Stomach smooth muscle (tissue), 2 donors: ENCODE measurements around the gene AKAP13.
"Not testable (repeated sequence)": the region's sequence is repeated elsewhere in the genome, so short reads cannot be mapped to it uniquely, and the experiment has no call there.

Experiments used
- H3K27ac ChIP-seq: one replicate; pipeline ENCODE4 v1.7.0; 2013; ENCODE audit warnings: mild to moderate bottlenecking, low read length, inconsistent platforms
- H3K27me3 ChIP-seq, 2 donors: one replicate each; pipeline ENCODE4 v1.7.0; 2013; ENCODE audit warnings: low read length in 2 of 2; ENCODE audit not compliant: insufficient read depth in 2 of 2, control insufficient read depth in 1 of 2
- H3K36me3 ChIP-seq, 2 donors: one replicate each; pipeline ENCODE4 v1.7.0; 2013; ENCODE audit warnings: low read length in 2 of 2; ENCODE audit not compliant: control insufficient read depth in 2 of 2, insufficient read depth in 2 of 2
- H3K4me1 ChIP-seq: one replicate; pipeline ENCODE4 v1.7.0; 2013; ENCODE audit warnings: low read length; ENCODE audit not compliant: control insufficient read depth, insufficient read depth
- H3K4me3 ChIP-seq, 2 donors: one replicate each; pipeline ENCODE4 v1.7.0; 2013; ENCODE audit warnings: low read length in 2 of 2
- H3K9ac ChIP-seq, 2 donors: one replicate each; pipeline ENCODE4 v1.7.0; 2013; ENCODE audit warnings: low read length in 2 of 2, mild to moderate bottlenecking in 1 of 2
- H3K9me3 ChIP-seq, 2 donors: one replicate each; pipeline ENCODE4 v1.7.0; 2013; ENCODE audit warnings: low read length in 2 of 2; ENCODE audit not compliant: control insufficient read depth in 2 of 2
- donor health status: healthy.
- donor health status: Pancreatic carcinoma.

AKAP13 gene

DNA sequence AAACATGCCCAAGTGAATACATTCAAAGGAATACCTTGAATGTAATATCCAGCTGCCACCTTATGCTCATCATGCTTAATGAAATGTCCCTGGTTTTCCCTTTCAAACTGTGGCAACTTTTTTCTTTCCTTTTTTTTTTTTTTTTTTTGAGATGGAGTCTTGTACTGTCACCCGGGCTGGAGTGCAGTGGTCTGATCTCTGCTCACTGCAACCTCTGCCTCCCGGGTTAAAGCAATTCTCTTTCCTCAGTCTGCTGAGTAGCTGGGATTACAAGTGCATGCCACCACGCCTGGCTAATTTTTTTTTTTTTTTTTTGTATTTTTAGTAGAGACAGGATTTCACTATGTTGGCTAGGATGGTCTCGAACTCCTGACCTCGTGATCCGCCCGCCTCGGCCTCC lies 28.9 kb upstream of the AKAP13 start:
- H3K27ac ChIP-seq, H3K4me1 ChIP-seq: not testable (repeated sequence)

DNA sequence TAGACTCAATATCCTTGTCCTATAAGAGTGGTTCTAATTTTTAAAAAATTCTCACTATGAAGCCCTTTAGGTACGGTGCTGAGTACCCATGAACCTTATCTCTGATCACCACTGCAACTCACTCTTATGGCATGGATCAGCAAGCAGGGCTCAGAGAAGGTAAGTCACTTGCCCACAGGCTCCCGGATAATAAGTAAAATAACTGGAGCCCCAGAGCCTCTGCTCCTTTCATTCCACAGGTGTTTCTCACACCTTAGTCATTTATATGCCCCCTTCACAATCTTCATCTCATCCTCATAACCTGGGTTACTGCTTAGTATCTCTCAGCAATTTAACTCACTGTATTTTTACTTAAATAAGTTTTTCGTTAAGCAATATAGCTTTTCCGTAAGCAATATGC lies 28.4 kb upstream of the AKAP13 start:
- H3K9me3 ChIP-seq, result no peaks in the 10 kb centered on the region
- H3K36me3 ChIP-seq, result no peaks in the 10 kb centered on the region
- H3K27ac ChIP-seq, result no peak overlapping the region
- H3K4me1 ChIP-seq, result no peaks in the 10 kb centered on the region
- H3K9ac ChIP-seq, result no peak overlapping the region
- no peaks in the 10 kb centered on the region for H3K27me3 ChIP-seq
- H3K4me3 ChIP-seq, result no peak overlapping the region

More for the DNA sequence above, 28.9 kb upstream of the AKAP13 start:
- H3K9ac ChIP-seq, H3K4me3 ChIP-seq, H3K36me3 ChIP-seq, H3K9me3 ChIP-seq, H3K27me3 ChIP-seq: not testable (repeated sequence)

DNA sequence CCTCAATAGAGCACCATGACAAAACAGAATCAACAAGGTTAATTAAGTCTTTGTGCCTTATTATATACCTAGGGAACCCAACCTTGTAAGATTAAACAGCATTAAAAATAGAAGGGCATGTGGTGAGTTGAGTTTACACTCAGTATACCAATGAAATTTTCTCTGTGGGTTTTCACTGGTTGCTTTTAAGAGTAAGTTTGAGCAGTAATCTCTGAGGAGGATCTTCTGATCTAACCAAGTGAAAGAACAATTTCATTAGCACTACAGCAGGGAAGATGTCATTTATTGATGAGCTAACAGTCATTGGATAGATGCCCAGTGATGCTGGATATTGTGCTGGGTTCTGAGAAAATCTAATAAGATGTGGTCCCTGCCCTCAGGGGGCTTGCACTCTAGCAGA lies 26.9 kb upstream of the AKAP13 start:
- H3K4me3 ChIP-seq, result no peak overlapping the region
- H3K4me1 ChIP-seq, result no peaks in the 10 kb centered on the region
- no peak overlapping the region for H3K27ac ChIP-seq

DNA sequence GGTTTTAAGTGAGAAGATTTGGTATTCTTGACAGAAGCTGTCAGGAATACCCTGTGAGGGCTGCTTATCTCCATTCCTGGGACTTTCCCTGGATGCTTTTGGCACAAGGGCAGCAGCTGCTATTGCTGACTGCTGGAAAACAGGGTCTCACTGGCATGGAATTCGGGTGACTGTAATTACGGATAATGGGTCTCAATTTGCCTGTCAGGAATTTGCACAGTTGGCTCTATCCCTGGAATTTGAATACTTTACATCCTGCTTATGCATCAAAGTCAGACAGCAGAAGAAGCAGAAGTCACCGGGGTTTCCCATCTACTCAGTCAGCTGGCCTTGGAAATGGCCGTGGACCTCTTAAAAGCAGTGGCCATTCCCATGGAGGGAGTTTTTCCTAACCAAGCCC lies 25.9 kb upstream of the AKAP13 start:
- Histone ChIP-seq H3K27ac (no peak overlapping the region), H3K4me1 (no peaks in the 10 kb centered on the region), H3K4me3 (no peak overlapping the region), H3K9ac (no peak overlapping the region), H3K27me3 (no peaks in the 10 kb centered on the region), H3K9me3 (no peaks in the 10 kb centered on the region), H3K36me3 (no peaks in the 10 kb centered on the region)

More for the DNA sequence above, 26.9 kb upstream of the AKAP13 start:
- Histone ChIP-seq H3K27me3 (no peaks in the 10 kb centered on the region), H3K9me3 (no peaks in the 10 kb centered on the region), H3K9ac (no peak overlapping the region), H3K36me3 (no peaks in the 10 kb centered on the region)

DNA sequence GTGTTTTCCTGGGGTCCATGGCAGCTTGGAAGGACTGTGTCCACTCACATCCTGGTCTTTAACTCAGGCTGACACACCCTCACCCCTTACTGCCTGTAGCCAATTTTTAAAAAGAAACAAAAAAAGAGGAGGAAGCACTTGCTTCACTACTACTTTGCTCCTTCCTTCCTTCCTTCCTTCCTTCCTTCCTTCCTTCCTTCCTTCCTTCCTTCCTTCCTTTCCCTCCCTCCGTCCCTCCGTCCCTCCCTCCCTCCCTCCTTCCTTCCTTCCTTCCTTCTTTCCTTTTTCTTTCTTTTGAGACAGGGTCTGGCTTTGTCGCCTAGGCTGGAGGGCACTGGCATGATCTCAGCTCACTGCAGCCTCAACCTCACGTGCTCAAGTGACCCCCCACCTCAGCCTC lies 25.5 kb upstream of the AKAP13 start:
- no peaks in the 10 kb centered on the region for H3K4me1 ChIP-seq
- no peaks in the 10 kb centered on the region for H3K27me3 ChIP-seq
- no peak overlapping the region for H3K4me3 ChIP-seq
- H3K27ac ChIP-seq, result no peak overlapping the region
- no peaks in the 10 kb centered on the region for H3K36me3 ChIP-seq
- H3K9ac ChIP-seq, result no peak overlapping the region
- H3K9me3 ChIP-seq, result no peaks in the 10 kb centered on the region

DNA sequence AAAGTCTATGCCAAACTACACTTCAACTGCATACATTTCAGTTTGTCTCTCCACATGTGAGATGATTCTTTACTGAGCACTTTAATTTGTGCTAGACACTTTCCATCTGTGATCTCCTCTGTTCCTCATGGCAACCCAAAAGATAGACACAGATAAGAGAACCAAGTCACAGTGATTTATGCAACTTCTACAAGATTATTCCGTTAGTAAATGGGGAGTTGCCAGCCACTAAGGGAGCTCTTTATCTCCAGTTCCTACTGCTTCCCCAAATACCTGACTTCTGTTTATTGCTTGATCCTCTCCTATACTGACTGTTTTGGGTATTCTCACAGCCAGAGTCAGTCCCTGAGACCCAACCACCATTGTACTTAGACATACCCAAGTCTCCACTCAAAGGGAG lies 24.1 kb upstream of the AKAP13 start:
- Histone ChIP-seq H3K27ac (no peak overlapping the region), H3K4me1 (no peaks in the 10 kb centered on the region), H3K9ac (no peak overlapping the region), H3K36me3 (no peaks in the 10 kb centered on the region), H3K9me3 (no peaks in the 10 kb centered on the region), H3K4me3 (no peak overlapping the region), H3K27me3 (no peaks in the 10 kb centered on the region)

DNA sequence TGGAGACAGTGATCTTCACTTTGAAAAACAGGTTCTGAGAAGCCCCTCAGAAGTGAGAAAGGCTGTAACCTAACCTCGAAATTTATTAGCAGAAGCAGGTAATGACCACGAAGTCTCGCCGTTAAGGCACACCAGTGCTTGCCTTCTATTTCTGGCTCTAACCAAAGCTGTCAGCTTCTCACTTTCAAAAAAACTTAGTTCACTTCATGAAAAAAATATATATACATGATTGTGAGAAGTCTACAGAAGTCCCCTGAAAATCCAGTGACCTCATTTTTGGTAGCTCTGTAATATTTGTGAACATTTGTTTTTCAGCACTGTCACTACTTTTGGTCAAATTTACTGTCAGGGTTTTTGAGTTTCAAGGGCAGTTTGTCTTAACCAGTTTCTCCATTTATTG lies 19.1 kb upstream of the AKAP13 start:
- no peaks in the 10 kb centered on the region for H3K27me3 ChIP-seq
- no peak overlapping the region for H3K27ac ChIP-seq
- H3K36me3 ChIP-seq, result no peaks in the 10 kb centered on the region
- H3K9ac ChIP-seq, result no peak overlapping the region
- H3K4me3 ChIP-seq, result no peak overlapping the region
- H3K4me1 ChIP-seq, result no peaks in the 10 kb centered on the region
- no peaks in the 10 kb centered on the region for H3K9me3 ChIP-seq

DNA sequence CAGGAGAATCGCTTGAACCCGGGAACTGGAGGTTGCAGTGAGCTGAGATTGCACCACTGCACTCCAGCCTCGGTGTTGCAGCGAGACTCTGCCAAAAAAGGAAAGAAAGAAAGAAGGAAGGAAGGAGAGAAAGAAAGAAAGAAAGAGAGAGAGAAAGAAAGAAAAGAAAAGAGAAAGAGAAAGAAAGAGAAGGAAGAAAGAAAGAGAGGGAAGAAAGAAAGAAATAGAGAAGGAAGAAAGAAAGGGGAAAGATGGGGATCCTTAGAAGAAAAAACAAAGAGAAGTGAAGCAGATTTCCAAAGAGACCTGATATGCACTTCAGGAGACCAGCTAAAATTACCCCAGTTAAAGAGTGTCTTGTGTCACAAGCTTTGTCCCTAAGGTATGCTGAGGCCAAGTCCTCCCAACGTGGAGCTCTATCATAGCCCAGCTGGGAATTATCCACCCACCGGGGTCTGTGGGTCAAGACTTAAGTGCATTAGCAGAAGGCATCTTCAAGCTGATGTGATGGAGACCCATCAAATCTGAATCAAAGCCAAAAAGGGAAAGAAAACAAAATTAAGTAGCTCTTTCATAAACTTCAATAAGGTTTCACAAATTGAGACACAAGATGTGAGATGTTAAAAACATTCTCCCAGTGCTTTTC lies 17.8 kb upstream of the AKAP13 start:
- Histone ChIP-seq H3K27me3 (no peaks in the 10 kb centered on the region), H3K9ac (no peak overlapping the region), H3K4me3 (no peak overlapping the region), H3K27ac (no peak overlapping the region), H3K4me1 (no peaks in the 10 kb centered on the region), H3K36me3 (no peaks in the 10 kb centered on the region), H3K9me3 (no peaks in the 10 kb centered on the region)

DNA sequence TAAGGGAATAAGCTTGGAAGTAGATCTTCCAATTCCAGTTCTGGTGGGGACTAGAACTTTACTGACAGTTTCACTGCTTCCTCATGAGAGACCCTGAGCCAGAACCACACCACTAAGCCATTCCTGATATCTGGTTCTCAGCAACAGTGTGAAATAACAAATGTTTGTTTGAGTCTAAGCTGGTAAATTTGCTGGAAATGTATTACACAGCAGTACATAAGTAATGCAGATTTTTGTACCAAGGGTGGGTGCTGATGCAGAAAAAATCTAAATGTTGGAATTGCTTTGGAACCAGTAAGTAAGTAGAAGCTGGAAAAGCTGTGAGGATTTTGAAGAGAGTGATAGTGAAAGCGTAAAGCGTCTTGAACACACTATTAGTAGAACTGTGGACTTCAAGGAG lies 14.4 kb upstream of the AKAP13 start:
- no peak overlapping the region for H3K27ac ChIP-seq
- H3K27me3 ChIP-seq, result no peaks in the 10 kb centered on the region
- no peaks in the 10 kb centered on the region for H3K9me3 ChIP-seq
- H3K36me3 ChIP-seq, result no peaks in the 10 kb centered on the region
- H3K4me3 ChIP-seq, result no peak overlapping the region
- H3K9ac ChIP-seq, result no peak overlapping the region
- no peaks in the 10 kb centered on the region for H3K4me1 ChIP-seq

DNA sequence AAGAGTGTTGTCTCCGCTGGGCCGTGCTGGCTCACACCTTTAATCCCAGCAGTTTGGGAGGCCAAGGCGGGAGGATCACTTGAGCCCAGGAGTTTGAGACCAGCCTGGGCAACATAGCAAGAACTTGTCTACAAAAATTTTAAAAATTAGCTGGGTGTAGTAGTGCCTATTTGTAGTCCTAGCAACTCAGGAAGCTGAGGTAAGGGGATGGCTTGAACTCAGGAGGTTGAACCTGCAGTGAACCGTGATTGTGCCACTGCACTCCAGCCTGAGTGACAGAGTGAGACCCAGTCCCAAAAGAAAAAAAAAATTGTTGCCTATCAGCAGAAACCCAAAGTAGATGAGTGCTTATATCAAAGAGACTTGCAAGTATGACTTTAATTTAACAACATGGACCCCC lies 12.7 kb upstream of the AKAP13 start:
- no peak overlapping the region for H3K27ac ChIP-seq
- no peaks in the 10 kb centered on the region for H3K27me3 ChIP-seq
- H3K9ac ChIP-seq, result no peak overlapping the region
- H3K36me3 ChIP-seq, result no peaks in the 10 kb centered on the region
- H3K9me3 ChIP-seq, result no peaks in the 10 kb centered on the region
- H3K4me1 ChIP-seq, result no peaks in the 10 kb centered on the region
- no peak overlapping the region for H3K4me3 ChIP-seq

DNA sequence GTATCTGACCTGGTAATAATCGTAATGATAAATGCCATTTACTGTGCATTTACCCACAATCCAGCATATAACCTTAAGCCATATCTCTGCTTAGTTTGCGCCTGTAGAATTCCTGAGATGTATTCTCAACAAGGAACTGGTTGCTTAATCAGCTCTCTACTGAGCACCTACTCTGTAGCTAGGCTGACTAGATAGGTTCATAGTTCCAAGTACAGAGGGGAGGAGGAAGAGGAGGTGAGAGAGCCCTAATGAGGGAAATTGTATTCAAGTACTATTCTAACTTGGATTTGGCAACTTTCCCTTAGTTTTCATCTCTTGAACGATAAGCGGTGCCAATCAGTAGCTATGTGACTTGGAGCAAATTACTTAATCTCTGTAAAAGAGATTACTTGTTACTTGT lies 5.6 kb upstream of the AKAP13 start:
- H3K9ac ChIP-seq, result no peak overlapping the region
- H3K27me3 ChIP-seq, result no peaks in the 10 kb centered on the region
- H3K4me1 ChIP-seq, result peaks cover 1% of the 10 kb centered on the region
- no peak overlapping the region for H3K4me3 ChIP-seq
- no peak overlapping the region for H3K27ac ChIP-seq
- H3K36me3 ChIP-seq, result no peaks in the 10 kb centered on the region
- no peaks in the 10 kb centered on the region for H3K9me3 ChIP-seq
